ENCODE data around the gene SAMD15.
"Not testable (repeated sequence)": the region's sequence is repeated elsewhere in the genome, so short reads cannot be mapped to it uniquely, and the experiment has no call there.

Gene SAMD15

GRCh38 chr14:77377502-77377844, 294 bp downstream of the SAMD15 start:
- FAIRE-seq (no peak), DNase-seq (ENCODE audit: insufficient read length) (no peak)
- TF ChIP-seq TAF1 (IDR thresholded peaks at IDR 0.05; ENCODE audit: borderline replicate concordance, low read depth, low read length) (no peak), POLR2A (IDR thresholded peaks at IDR 0.05; ENCODE audit: low read depth, low read length) (no peak), POLR2AphosphoS5 (IDR thresholded peaks at IDR 0.05; ENCODE audit: low read depth, low read length) (no peak)

- no peak for TF ChIP-seq POLR2AphosphoS5 (IDR thresholded peaks at IDR 0.05; ENCODE audit: low read depth, low read length)
- TF ChIP-seq POLR2A (IDR thresholded peaks at IDR 0.05; ENCODE audit: low read depth, low read length): no peak
- TF ChIP-seq TAF1 (IDR thresholded peaks at IDR 0.05; ENCODE audit: borderline replicate concordance, low read depth, low read length): no peak
- FAIRE-seq: no peak
- DNase-seq (ENCODE audit: insufficient read length): no peak
Observed at GRCh38 chr14:77378701-77379100, 1.5 kb downstream of the SAMD15 start.

- FAIRE-seq: no peak
- TF ChIP-seq POLR2AphosphoS5 (IDR thresholded peaks at IDR 0.05; ENCODE audit: low read depth, low read length): no peak
- no peak for TF ChIP-seq TAF1 (IDR thresholded peaks at IDR 0.05; ENCODE audit: borderline replicate concordance, low read depth, low read length)
- no peak for TF ChIP-seq POLR2A (IDR thresholded peaks at IDR 0.05; ENCODE audit: low read depth, low read length)
- DNase-seq (ENCODE audit: insufficient read length): no peak
Observed at GRCh38 chr14:77390188-77390587, 13.0 kb downstream of the SAMD15 start.

GRCh38 chr14:77400216-77400615, 23.0 kb downstream of the SAMD15 start:
- TF ChIP-seq TAF1 (IDR thresholded peaks at IDR 0.05; ENCODE audit: borderline replicate concordance, low read depth, low read length) (no peak), POLR2AphosphoS5 (IDR thresholded peaks at IDR 0.05; ENCODE audit: low read depth, low read length) (no peak), POLR2A (IDR thresholded peaks at IDR 0.05; ENCODE audit: low read depth, low read length) (no peak)
- no peak for FAIRE-seq

GRCh38 chr14:77403768-77404167, 26.6 kb downstream of the SAMD15 start:
- no peak for FAIRE-seq
- TF ChIP-seq POLR2AphosphoS5 (IDR thresholded peaks at IDR 0.05; ENCODE audit: low read depth, low read length) (no peak), TAF1 (IDR thresholded peaks at IDR 0.05; ENCODE audit: borderline replicate concordance, low read depth, low read length) (no peak), POLR2A (IDR thresholded peaks at IDR 0.05; ENCODE audit: low read depth, low read length) (no peak)
- DNase-seq (ENCODE audit: insufficient read length): no peak

More at GRCh38 chr14:77400216-77400615, 23.0 kb downstream of the SAMD15 start:
- no peak for DNase-seq (ENCODE audit: insufficient read length)

DNA sequence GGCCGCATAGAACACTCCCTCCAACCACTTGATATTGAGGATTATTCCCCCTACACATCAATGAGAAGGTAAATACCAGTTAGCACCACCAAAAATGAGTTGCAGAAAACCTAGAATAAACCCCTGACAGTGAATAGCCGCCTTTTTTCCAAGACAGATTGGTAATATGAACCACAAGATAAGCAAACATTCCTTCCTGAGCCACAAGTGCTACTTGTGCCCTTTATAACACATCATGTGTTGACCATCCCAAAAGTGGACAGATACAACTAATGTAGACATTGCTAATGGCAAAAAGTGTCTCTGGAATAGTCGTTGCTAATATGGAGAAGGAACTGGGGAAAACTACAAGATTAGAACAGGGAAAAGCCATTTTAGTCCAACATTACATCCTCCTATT, 28.9 kb downstream of the SAMD15 start:
- TF ChIP-seq POLR2AphosphoS5 (IDR thresholded peaks at IDR 0.05; ENCODE audit: low read depth, low read length) (no peak), POLR2A (IDR thresholded peaks at IDR 0.05; ENCODE audit: low read depth, low read length) (no peak), TAF1 (IDR thresholded peaks at IDR 0.05; ENCODE audit: borderline replicate concordance, low read depth, low read length) (no peak)

GRCh38 chr14:77406718-77407117, 29.5 kb downstream of the SAMD15 start:
- no peak for TF ChIP-seq POLR2A (IDR thresholded peaks at IDR 0.05; ENCODE audit: low read depth, low read length)
- no peak for TF ChIP-seq POLR2AphosphoS5 (IDR thresholded peaks at IDR 0.05; ENCODE audit: low read depth, low read length)
- no peak for TF ChIP-seq TAF1 (IDR thresholded peaks at IDR 0.05; ENCODE audit: borderline replicate concordance, low read depth, low read length)
- no peak for DNase-seq (ENCODE audit: insufficient read length)
- FAIRE-seq: no peak

More for the DNA sequence above, 28.9 kb downstream of the SAMD15 start:
- DNase-seq (ENCODE audit: insufficient read length): no peak
- FAIRE-seq: no peak

- DNase-seq (ENCODE audit: insufficient read length) (no peak), FAIRE-seq (no peak)
- no peak for TF ChIP-seq TAF1 (IDR thresholded peaks at IDR 0.05; ENCODE audit: borderline replicate concordance, low read depth, low read length)
- no peak for TF ChIP-seq POLR2A (IDR thresholded peaks at IDR 0.05; ENCODE audit: low read depth, low read length)
- no peak for TF ChIP-seq POLR2AphosphoS5 (IDR thresholded peaks at IDR 0.05; ENCODE audit: low read depth, low read length)
Observed at GRCh38 chr14:77407158-77407557, 30.0 kb downstream of the SAMD15 start.

DNA sequence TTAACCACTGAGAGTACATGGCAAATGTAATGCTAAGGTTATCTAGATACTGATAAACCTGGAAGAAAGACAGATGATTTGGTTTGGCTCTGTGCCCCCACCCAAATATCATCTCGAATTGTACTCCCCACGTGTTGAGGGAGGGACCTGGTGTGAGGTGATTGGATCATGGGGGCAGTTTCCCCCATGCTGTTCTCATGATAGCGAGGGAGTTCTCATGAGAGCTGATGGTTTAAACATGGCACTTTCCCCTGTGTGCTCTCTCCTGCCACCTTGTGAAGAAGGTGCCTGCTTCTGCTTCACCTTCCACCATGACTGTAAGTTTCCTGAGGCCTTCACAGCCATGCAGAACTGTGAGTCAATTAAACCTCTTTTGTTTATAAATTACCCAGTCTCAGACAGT, 32.0 kb downstream of the SAMD15 start:
- TF ChIP-seq POLR2AphosphoS5 (IDR thresholded peaks at IDR 0.05; ENCODE audit: low read depth, low read length) (no peak), POLR2A (IDR thresholded peaks at IDR 0.05; ENCODE audit: low read depth, low read length) (no peak), TAF1 (IDR thresholded peaks at IDR 0.05; ENCODE audit: borderline replicate concordance, low read depth, low read length) (no peak)
- DNase-seq (ENCODE audit: insufficient read length): no peak
- FAIRE-seq: no peak

DNA sequence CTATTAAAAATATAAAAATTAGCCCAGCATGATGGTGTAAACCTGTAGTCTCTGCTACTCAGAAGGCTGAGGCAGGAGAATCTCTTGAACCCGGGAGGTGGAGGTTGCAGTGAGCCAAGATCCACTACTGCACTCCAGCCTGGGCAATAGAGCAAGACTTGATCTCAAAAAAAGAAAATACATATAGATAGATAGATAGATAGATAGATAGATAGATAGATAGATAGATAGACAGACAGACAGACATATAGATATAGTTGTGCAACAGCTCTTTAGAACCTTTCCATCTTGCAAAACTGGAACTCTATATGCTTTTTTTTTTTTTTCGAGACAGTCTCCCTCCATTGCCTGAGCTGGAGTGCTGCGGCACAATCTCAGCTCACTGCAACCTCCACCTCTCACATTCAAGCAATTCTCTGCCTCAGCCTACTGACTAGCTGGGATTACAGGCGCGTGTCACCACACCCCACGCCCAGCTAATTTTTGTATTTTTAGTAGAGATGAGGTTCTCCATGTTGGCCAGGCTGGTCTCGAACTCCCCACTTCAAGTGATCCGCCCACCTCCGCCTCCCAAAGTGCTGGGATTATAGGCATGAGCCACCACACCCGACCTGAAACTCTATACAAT, 38.3 kb downstream of the SAMD15 start:
- FAIRE-seq; DNase-seq (ENCODE audit: insufficient read length): not testable (repeated sequence)

- FAIRE-seq; DNase-seq (ENCODE audit: insufficient read length): not testable (repeated sequence)
Observed at GRCh38 chr14:77416098-77416497, 38.9 kb downstream of the SAMD15 start.

DNA sequence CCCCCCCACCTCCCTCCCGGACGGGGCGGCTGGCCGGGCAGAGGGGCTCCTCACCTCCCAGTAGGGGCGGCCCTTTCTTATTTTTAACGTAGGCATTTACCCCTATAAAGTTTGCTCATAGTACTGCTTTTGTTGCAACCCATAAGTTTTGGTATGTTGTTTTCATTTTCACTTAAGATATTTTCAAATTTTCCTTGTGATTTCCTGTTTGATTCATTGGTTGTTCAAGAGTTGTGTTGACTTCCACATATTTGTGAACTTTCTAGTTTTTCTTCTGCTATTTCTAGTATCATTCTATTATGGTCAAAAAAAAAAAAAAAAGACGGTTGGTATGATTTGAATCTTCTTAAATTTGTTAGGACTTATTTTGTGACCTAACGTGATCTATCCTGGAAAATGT, 39.7 kb downstream of the SAMD15 start:
- FAIRE-seq: no peak
- no peak for TF ChIP-seq TAF1 (IDR thresholded peaks at IDR 0.05; ENCODE audit: borderline replicate concordance, low read depth, low read length)
- no peak for TF ChIP-seq POLR2AphosphoS5 (IDR thresholded peaks at IDR 0.05; ENCODE audit: low read depth, low read length)
- no peak for TF ChIP-seq POLR2A (IDR thresholded peaks at IDR 0.05; ENCODE audit: low read depth, low read length)
- DNase-seq (ENCODE audit: insufficient read length): no peak

GRCh38 chr14:77421201-77421600, 44.0 kb downstream of the SAMD15 start:
- DNase-seq (ENCODE audit: insufficient read length) (no peak), FAIRE-seq (no peak)
- TF ChIP-seq POLR2AphosphoS5 (IDR thresholded peaks at IDR 0.05; ENCODE audit: low read depth, low read length) (no peak), POLR2A (IDR thresholded peaks at IDR 0.05; ENCODE audit: low read depth, low read length) (no peak), TAF1 (IDR thresholded peaks at IDR 0.05; ENCODE audit: borderline replicate concordance, low read depth, low read length) (no peak)

Measured in GM12892 (cell line).